Ishikawa (cell line): Measurements from ENCODE around the gene ANO8.

Experiments used
- CEBPB ChIP-seq: IDR thresholded peaks from 2 replicates; pipeline ENCODE4 v1.6.1; 2012
- CREB1 ChIP-seq: IDR thresholded peaks from 2 replicates; pipeline ENCODE4 v1.6.1; 2012; ENCODE audit warnings: low read depth
- EGR1 ChIP-seq: IDR thresholded peaks from 2 replicates; pipeline ENCODE4 v1.6.1; 2012
- EP300 ChIP-seq: IDR thresholded peaks from 2 replicates; pipeline ENCODE4 v1.6.1; 2012; ENCODE audit warnings: borderline replicate concordance
- FOXM1 ChIP-seq: IDR thresholded peaks from 2 replicates; pipeline ENCODE4 v1.6.1; 2012; ENCODE audit warnings: low read depth, borderline replicate concordance
- MAX ChIP-seq: IDR thresholded peaks from 2 replicates; pipeline ENCODE4 v1.6.1; 2012
- NFIC ChIP-seq: IDR thresholded peaks from 2 replicates; pipeline ENCODE4 v1.6.1; 2012
- REST ChIP-seq: IDR thresholded peaks from 2 replicates; pipeline ENCODE4 v1.6.1; 2012; ENCODE audit warnings: low read depth, mild to moderate bottlenecking
- TAF1 ChIP-seq: IDR thresholded peaks from 2 replicates; pipeline ENCODE4 v1.6.1; 2012; ENCODE audit warnings: low read depth, mild to moderate bottlenecking
- TCF12 ChIP-seq: IDR thresholded peaks from 2 replicates; pipeline ENCODE4 v1.6.1; 2012; ENCODE audit warnings: low read depth
- TEAD4 ChIP-seq: IDR thresholded peaks from 2 replicates; pipeline ENCODE4 v1.6.1; 2012
- YY1 ChIP-seq: IDR thresholded peaks from 2 replicates; pipeline ENCODE4 v1.6.1; 2012; ENCODE audit warnings: low read depth
- ZBTB7A ChIP-seq: IDR thresholded peaks from 2 replicates; pipeline ENCODE4 v1.6.1; 2012; ENCODE audit warnings: low read depth
- TF ChIP-seq, protein P1 (sequence below): IDR thresholded peaks from 2 replicates; pipeline ENCODE4 v1.6.1; 2012

ANO8 gene

GRCh38 chr19:17314007-17314593 is 20.6 kb downstream of the ANO8 start:
- TF ChIP-seq FOXM1: no peak
- TF ChIP-seq CREB1: no peak
- TF ChIP-seq TEAD4: no peak
- TF ChIP-seq TAF1: no peak
- TF ChIP-seq ZBTB7A: no peak
- no peak for TF ChIP-seq YY1
- TF ChIP-seq REST: no peak
- TF ChIP-seq TCF12: no peak
- TF ChIP-seq NFIC: no peak

GRCh38 chr19:17312189-17313113 is 22.2 kb downstream of the ANO8 start:
- no peak for TF ChIP-seq MAX
- no peak for TF ChIP-seq YY1
- no peak for TF ChIP-seq FOXM1
- no peak for TF ChIP-seq EP300
- no peak for TF ChIP-seq REST
- TF ChIP-seq TEAD4: no peak
- TF ChIP-seq CEBPB: no peak
- TF ChIP-seq NFIC: no peak
- TF ChIP-seq EGR1: no peak
- no peak for TF ChIP-seq ZBTB7A
- TF ChIP-seq, protein P1, sequence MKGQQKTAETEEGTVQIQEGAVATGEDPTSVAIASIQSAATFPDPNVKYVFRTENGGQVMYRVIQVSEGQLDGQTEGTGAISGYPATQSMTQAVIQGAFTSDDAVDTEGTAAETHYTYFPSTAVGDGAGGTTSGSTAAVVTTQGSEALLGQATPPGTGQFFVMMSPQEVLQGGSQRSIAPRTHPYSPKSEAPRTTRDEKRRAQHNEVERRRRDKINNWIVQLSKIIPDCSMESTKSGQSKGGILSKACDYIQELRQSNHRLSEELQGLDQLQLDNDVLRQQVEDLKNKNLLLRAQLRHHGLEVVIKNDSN: no peak
- TF ChIP-seq TCF12: no peak
- TF ChIP-seq TAF1: no peak

- TF ChIP-seq FOXM1: no peak
- no peak for TF ChIP-seq YY1
- peak; percentile 43; the same call in 1 of the 2 replicates for TF ChIP-seq TEAD4
- TF ChIP-seq REST: no peak
- no peak for TF ChIP-seq CEBPB
These were observed 23.0 kb downstream of the ANO8 start for GRCh38 chr19:17311455-17312188.

DNA sequence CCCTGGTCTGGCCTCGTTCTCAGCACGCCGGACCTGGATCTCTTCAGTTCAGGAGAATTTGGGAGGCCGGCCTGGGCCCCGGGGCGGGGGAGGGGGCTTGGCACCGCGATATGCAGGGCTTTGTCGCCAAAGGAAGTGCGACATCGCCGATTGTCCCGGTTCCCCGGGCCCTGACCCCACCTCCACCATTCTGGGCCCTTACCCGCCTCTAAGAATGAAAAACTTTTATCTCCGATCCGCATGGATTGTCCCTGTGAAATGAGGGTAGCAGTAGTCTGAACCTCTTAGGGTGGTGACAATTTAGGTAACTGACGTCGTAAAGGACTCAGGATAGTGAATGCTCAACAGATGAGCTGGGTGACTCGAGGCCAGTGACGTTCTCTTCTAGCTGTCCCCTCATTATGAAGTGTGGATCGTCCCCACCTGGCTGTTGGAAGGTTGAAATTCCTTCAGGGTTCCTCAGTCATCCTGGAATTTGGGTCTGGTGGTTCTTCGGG is 24.6 kb downstream of the ANO8 start:
- no peak for TF ChIP-seq CEBPB
- TF ChIP-seq FOXM1: no peak
- TF ChIP-seq ZBTB7A: peak; percentile 98; the same call in 1 of the 2 replicates
- no peak for TF ChIP-seq CREB1
- TF ChIP-seq EGR1: no peak

- TF ChIP-seq YY1: peak; percentile 74
- no peak for TF ChIP-seq TEAD4
- TF ChIP-seq TAF1: peak; percentile 82
- peak; percentile 9 for TF ChIP-seq TCF12
These were observed 25.3 kb downstream of the ANO8 start, which contains the start of gene DDA1 for GRCh38 chr19:17309198-17309964. Gene DDA1 (plus strand): TSS chr19:17309563. CDS start chr19:17309655, 92 bp downstream.
